Measurements from ENCODE around the gene ISG20L2.
"Not testable (repeated sequence)": the region's sequence is repeated elsewhere in the genome, so short reads cannot be mapped to it uniquely, and the experiment has no call there.

ISG20L2 gene

GRCh38 chr1:156728599-156729462 lies at the start of gene ISG20L2:
Gene ISG20L2 (minus strand): TSS chr1:156728766. CDS start chr1:156727652, 1,114 bp downstream.
- in situ Hi-C loops (cut with MboI; ENCODE audit: low sequenced_read_pairs): no loop called here

- in situ Hi-C loops (cut with MboI; ENCODE audit: low sequenced_read_pairs): no loop called here
These were observed 49.0 kb upstream of the ISG20L2 start for GRCh38 chr1:156777573-156777972.

- in situ Hi-C loops (cut with MboI; ENCODE audit: low sequenced_read_pairs): no loop called here
These were observed 48.4 kb upstream of the ISG20L2 start for GRCh38 chr1:156776942-156777341.

- in situ Hi-C loops (cut with MboI; ENCODE audit: low sequenced_read_pairs): no loop called here
These were observed 47.2 kb upstream of the ISG20L2 start for GRCh38 chr1:156775799-156776198.

DNA sequence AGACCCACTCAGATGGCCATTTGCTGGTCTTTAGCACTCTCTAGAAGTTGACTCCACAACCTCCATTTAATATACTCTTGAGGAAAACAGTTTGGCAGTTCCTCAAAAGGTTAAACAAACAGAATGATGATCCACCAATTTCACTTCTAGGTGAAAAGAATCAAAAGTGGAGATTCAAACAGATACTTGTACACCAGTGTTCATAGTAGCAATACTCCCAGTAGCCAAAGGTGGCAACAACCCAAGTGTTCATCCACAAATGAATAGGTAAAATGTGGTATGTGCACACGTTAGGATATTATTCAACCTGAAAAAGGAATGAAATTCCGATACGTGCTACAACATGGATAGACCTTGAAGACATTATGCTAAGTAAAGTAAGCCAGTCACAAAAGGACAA lies 45.0 kb upstream of the ISG20L2 start:
- in situ Hi-C loops (cut with MboI; ENCODE audit: low sequenced_read_pairs): no loop called here

DNA sequence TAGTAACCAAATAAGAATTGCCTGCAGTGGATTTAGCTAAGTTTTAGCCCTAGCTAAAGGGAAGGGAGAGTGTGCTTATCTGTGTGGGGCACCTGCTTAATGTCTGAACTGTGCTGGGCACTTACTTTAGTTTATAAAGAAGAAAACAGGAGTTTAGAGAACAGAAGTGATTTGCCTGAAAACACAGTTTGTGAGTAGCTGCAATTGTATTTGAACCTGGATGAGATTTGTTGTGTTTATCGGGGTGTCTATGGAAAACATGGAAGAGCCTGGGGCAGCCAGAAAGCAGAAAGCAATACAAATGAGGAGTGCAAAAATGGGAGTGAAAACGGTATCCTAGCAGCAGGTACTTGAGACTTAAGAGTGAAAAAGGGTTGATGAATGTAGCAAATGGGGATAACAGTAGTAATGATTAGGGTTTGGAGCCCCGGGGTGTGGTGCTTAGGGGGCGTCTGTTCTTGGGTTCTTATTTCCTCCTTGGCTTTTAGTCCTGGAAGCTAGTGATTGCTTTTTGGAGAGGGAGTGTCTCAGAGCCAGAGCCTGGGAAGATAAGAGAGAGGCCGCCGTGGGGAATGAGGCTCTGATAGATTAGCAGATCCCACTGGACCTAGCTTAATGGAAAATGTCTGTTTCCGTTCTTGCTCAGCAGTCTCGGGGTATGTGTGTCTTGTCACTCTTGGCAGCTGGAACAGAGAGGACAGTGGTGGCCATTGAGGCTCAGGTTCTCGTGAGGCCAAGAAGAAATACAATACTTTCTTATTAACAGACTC lies 44.3 kb upstream of the ISG20L2 start:
- in situ Hi-C loops (cut with MboI; ENCODE audit: low sequenced_read_pairs): no loop called here

DNA sequence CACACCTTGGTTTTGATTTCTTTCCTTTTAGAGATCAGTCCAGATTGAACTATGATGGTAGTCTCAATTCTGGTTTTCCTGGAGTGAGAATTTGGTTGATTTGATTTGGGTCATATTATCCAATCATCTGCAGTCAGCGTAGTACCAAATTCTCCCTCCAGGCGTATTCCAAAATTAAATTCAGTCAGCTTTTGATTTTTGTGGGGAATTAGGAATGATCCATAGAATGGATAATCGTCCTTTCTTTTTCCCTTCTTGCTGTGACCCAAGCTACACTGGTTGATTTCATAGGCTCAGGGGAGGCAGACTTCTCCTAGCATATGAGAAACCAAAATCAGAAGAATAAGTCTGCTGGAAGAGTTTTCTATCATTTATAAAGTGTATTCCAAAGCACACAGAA lies 43.7 kb upstream of the ISG20L2 start:
- in situ Hi-C loops (cut with MboI; ENCODE audit: low sequenced_read_pairs): no loop called here

DNA sequence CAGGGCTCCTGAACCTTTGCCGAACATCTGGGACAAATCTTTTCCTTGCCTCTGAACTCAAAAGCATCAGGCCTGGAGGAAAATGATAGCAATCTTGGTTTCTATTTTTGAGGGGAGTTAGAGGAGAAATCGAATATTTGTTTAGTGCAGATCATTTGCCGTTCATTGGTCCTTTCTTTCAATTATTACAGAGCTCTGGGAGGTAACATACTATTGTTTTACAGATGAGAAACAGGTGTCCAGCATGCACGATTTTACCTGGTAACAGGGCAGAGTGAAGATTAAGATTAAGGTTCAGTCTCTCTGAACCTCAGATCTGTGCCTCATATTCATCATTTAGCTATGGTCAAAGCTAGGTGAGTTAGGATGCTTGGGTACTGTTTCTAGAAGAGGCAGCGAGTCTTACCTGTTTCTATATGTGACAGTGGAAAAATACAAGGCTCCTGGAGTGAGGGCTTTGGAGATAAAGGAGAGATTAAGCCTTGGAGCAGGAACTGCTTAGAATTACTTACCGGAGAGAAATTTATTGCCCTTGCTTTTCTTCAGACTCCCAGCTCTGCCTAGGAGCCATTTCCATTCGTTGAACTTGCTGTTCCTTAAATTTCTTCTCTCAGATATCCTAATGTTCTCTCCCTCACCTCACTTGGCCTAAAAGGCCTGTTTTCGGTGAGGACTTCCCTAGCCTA lies 40.2 kb upstream of the ISG20L2 start:
- in situ Hi-C loops (cut with MboI; ENCODE audit: low sequenced_read_pairs): no loop called here

DNA sequence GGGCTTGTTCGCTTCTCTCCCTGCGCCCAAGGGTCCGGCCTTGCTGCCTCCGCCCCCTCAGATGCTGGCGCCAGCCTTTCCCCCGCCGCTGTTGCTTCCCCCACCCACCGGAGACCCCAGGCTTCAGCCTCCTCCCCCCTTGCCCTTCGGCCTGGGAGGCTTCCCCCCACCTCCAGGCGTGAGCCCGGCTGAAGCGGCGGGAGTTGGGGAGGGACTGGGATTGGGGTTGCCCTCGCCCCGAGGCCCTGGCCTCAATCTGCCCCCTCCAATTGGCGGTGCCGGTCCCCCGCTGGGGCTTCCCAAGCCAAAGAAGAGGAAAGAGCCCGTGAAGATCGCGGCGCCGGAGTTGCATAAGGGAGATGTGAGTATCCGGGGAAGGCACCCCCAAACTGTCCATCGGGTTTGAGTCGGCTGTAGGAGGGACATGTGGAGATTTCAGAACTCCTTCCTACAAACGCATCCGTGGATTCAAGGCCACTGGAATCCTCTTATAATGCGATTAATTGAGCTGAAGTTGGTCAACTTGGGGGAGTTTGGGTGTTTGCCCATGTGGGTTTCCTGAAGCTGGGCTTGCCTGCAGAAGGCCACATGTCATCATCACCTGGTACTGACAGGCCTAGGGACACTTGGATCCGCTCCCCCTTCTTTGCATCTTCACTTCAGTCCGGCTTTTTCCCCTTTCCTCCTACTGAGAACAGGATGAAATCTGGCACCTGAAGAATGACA lies 39.5 kb upstream of the ISG20L2 start:
- in situ Hi-C loops (cut with MboI; ENCODE audit: low sequenced_read_pairs): no loop called here

DNA sequence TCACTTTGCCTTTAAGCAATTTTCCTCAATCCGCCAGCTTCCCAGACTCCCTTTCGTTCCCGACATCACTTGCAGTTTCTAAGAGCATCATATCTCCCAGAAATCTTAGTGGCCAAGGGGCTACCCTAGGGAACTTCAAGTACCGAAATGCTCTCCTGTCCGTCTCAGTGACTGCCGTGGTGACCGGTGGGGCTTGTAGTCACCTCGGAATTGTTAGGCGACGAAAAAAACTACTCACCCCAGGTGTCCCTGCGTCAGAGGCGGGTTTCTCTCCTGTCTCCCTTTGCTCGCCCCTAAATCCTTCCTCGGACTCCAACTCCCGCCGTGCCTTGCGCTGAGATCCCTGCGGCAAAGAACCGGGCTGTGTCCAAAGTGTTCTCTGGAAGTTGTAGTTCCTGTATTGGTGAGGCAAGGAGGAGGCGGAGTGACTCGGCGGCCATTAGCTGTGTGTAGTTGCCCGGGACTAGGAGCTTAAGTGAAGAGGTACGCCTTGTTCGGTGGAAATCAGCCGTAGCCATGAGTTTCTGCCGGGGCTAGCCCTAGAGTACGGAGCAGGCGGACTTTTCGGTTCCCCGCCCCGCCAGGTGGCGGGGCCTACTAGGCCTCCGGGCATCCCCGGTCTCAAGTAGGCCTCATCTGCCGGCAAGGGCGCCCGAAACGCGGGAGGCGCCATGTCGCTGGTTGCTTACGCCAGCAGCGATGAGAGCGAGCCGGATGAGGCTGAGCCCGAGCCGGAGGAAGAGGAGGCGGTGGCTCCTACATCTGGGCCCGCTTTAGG lies 38.7 kb upstream of the ISG20L2 start, which contains the start of gene PRCC:
Gene PRCC, plus strand, starts transcription at position 435 of the 778 bp plus-strand sequence. Its CDS starts 237 bp downstream, at position 672.
- in situ Hi-C loops (cut with MboI; ENCODE audit: low sequenced_read_pairs): no loop called here

DNA sequence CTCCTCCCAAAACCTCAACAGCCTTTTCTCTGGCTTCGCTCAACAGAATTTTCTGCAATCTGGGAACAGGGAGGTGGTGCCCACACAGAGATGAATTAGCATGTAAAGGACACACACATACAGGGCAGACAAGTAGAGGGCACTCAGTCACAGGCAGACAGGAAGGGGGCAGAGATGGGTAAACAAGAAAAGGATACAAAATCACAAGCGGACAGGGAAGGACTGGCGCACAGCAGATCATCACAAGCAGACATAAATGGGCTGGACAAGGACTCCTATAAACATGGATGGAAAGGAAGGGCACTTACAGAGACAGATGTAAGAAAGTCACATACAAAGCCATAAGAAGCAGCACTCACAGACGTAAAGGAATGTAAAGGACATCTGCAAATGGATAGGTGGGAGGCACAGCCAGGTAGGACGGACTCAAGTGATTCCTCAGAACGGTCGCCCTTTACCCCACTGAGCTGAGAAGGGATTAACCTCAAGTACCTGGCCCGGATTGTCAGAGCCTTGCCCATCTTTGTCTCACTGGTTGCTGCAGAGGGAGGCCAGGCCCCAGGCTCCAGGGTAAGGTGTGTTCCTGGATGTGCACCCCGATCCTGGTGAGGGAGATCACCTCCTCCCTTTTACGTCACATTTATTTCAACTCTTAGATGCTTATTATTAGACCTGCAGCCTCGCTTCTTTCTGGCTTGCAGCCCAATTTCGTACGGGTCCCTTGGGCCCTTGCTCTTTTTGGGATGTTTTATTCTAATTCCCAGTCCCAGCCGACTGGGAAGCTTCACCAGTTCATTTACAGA lies 37.9 kb upstream of the ISG20L2 start:
- in situ Hi-C loops (cut with MboI; ENCODE audit: low sequenced_read_pairs): no loop called here

GRCh38 chr1:156765666-156766065 lies 37.1 kb upstream of the ISG20L2 start:
- in situ Hi-C loops (cut with MboI; ENCODE audit: low sequenced_read_pairs): no loop called here

- in situ Hi-C loops (cut with MboI; ENCODE audit: low sequenced_read_pairs): not testable (repeated sequence)
These were observed 36.6 kb upstream of the ISG20L2 start for GRCh38 chr1:156765136-156765535.

DNA sequence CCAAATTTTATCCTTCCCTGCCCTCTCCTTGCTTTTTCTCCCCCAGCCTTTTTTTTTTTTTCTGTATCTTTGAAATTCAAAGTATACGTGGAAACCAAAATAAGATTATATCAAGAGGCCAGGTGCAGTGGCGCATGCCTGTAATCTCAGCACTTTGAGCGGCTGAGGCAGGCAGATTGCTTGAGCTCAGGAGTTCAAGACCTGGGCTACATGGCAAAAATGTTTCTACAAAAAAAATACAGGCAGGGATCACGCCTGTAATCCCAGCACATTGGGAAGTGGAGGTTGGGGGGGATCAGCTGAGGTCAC lies 32.2 kb upstream of the ISG20L2 start:
- in situ Hi-C loops (cut with MboI; ENCODE audit: low sequenced_read_pairs): no loop called here

GRCh38 chr1:156760092-156760795 lies 31.7 kb upstream of the ISG20L2 start:
- in situ Hi-C loops (cut with MboI; ENCODE audit: low sequenced_read_pairs): no loop called here

DNA sequence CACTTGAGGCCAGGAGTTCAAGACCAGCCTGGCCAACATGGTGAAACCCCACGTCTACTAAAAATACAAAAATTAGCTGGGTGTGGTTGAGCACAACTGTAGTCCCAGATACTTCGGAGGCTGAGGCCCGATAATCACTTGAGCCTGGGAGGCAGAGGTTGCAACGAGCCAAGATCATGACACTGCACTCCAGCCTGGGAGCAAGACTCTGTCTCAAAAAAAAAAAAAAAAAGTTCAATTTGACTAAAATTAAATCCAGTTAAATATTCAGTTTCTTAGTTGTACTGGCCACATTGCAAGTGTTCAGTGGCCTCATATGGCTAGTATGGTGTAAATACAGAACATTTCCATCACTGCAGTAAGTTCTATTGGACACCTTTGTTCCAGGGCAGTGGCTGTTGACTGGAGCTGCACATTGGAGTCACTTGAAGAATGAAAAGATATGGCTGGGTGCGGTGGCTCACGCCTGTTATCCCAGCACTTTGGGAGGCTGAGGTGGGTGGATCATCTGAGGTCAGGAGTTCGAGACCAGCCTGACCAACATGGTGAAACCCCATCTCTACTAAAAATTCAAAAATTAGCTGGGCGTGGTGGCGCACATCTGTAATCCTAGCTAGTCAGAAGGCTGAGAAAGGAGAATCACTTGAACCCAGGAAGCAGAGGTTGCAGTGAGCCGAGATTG lies 29.1 kb upstream of the ISG20L2 start:
- in situ Hi-C loops (cut with MboI; ENCODE audit: low sequenced_read_pairs): not testable (repeated sequence)

DNA sequence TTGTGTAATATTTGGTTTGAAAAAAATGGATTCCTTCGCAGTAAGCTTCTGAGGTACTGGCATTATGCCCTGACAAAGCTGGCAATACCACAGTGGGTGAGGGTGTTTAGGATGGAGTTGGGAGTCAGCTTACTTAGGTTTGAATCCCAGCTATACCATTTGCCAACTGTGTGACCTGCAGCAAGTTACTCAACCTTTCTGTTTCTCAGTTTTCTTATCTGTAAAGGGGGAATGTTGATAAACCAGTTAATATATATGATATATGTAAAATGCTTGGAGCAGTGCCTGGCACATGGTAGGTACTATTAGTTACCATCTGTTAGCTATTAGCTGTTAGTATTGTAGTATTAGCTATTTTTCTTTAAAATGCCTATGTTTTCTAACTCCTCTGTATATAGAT lies 27.8 kb upstream of the ISG20L2 start:
- in situ Hi-C loops (cut with MboI; ENCODE audit: low sequenced_read_pairs): no loop called here

DNA sequence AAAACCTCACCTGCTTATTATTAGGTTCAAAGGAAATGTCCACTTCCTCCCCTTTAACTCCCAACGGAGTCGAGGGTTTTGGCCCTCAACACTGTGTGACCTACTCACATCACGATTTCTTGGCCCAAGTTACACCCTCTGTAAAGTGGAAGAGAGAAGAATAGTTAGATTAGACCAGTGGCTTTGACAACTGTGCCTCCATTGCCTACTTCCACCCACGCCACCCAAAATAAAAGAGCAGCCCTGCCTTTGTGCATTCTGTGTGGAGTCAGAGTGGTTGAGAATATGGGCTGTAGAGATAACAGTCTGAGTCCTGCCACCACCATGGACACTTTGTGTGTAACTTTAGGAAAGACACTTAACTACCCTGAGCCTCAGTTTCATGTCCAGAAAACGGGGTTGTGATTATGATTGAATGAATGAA lies 27.0 kb upstream of the ISG20L2 start:
- in situ Hi-C loops (cut with MboI; ENCODE audit: low sequenced_read_pairs): no loop called here

Data from HL-60/S4 treated with retinoic acid at 250 ng/mL for 4 days and 3 days (cell line).